Activated T-helper 1 cell treated with anti-CD3 and anti-CD28 coated beads, Interleukin-12 subunit alpha, Interleukin-12 subunit beta, Interleukin-2, Interleukin-4 antibody, amounts not matched to agents 30 ng/mL and 10 ng/mL and 1 ng/mL, durations not matched to agents 14 hours and 24 hours and 36 hours (primary cell): ENCODE data around the gene FANCM. TPM values are rescaled to one million over a fixed set of nuclear protein-coding genes. Genes with fewer than 3 reads are reported as not detected.
"Not testable (repeated sequence)": the region's sequence is repeated elsewhere in the genome, so short reads cannot be mapped to it uniquely, and the experiment has no call there.

ENCODE experiments used
- DNase-seq: peaks from one replicate; pipeline ENCODE4 v3.0.0; 2021; ENCODE audit warnings: low spot score
- H3K27ac Mint-ChIP-seq: one replicate; pipeline ENCODE4 v1.8.0; 2021; ENCODE audit warnings: mild to moderate bottlenecking, mixed read lengths
- H3K27me3 Mint-ChIP-seq: one replicate; pipeline ENCODE4 v1.8.0; 2022; ENCODE audit warnings: mild to moderate bottlenecking, moderate library complexity, mixed read lengths; ENCODE audit not compliant: insufficient read depth
- H3K36me3 Mint-ChIP-seq: one replicate; pipeline ENCODE4 v1.8.0; 2021; ENCODE audit warnings: low read depth, mixed read lengths
- H3K4me1 Mint-ChIP-seq: one replicate; pipeline ENCODE4 v1.8.0; 2021; ENCODE audit warnings: low read depth, mixed read lengths
- H3K4me3 Mint-ChIP-seq: one replicate; pipeline ENCODE4 v1.8.0; 2021; ENCODE audit warnings: mild to moderate bottlenecking, moderate library complexity, mixed read lengths
- H3K9me3 Mint-ChIP-seq: one replicate; pipeline ENCODE4 v1.8.0; 2021; ENCODE audit warnings: mixed read lengths
- intact Hi-C: fragments of 100-400 bp; cut with micrococcal nuclease; formaldehyde crosslinking; loops from one replicate; pipeline ENCODE4 v1.15.1; 2024
- total RNA-seq: library from RNA; stranded (reverse); gene quantifications from 2 replicates; pipeline ENCODE4 v1.2.3, GENCODE V29; 2022

Gene FANCM
- total RNA-seq, 1 donor from 2014 or later: 15.8 TPM

DNA sequence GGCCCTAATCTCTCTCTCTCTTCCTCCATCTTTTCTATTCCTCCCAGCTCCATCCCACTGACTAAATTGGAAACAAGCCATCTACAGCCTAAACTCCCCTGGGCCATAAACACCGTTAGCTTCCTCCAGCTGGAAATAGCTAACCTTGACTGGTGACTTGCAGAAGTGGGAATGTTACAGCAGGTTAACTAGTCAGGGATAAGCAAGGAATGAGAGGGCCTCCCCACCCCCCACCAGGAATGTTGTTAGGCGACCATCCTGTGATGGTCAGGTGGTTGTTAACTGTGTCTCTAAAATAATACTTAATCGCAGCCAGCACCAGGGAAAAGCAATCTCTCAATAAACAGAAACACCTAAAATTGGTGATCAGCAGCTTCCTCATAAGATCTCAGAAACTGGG, 76.5 kb downstream of the FANCM start:
- Mint-ChIP-seq H3K36me3 (peaks cover 33% of the 10 kb centered on the region), H3K27me3 (no peaks in the 10 kb centered on the region), H3K4me1 (peaks cover 4% of the 10 kb centered on the region), H3K4me3 (no peak overlapping the region), H3K27ac (peak overlapping the region; percentile 59), H3K9me3 (no peaks in the 10 kb centered on the region)
- no peak for DNase-seq
- intact Hi-C loops: no loop called here

DNA sequence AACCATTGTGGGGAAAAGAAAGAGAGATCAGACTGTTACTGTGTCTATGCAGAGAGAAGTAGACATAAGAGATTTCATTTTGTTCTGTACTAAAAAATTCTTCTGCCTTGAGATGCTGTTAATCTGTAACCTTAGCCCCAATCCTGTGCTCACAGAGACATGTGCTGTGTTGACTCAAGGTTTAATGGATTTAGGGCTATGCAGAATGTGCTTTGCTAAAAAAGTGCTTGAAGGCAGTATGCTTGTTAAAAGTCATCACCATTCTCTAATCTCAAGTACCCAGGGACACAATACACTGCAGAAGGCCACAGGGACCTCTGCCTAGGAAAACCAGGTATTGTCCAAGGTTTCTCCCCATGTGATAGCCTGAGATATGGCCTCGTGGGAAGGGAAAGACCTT, 78.0 kb downstream of the FANCM start:
- peaks cover 37% of the 10 kb centered on the region for H3K36me3 Mint-ChIP-seq
- H3K4me3 Mint-ChIP-seq: not testable (repeated sequence)

DNA sequence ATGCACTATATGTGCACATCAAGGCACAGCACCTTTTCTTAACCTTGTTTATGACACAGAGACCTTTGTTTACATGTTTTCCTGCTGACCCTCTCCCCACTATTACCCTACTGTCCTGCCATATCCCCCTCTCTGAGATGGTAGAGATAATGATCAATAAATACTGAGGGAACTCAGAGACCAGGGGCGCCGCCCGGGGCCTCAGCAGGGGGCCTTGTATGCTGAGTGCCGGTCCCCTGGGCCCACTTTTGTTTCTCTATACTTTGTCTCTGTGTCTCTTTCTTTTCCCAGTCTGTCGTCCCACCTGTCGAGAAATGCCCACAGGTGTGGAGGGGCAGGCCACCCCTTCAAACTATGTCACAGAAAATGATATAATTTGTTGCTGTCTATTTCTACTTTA, 78.6 kb downstream of the FANCM start:
- peaks cover 39% of the 10 kb centered on the region for H3K36me3 Mint-ChIP-seq
- H3K4me3 Mint-ChIP-seq, DNase-seq, H3K9me3 Mint-ChIP-seq, intact Hi-C loops, H3K27ac Mint-ChIP-seq, H3K4me1 Mint-ChIP-seq, H3K27me3 Mint-ChIP-seq: not testable (repeated sequence)

More for the DNA sequence above, 78.0 kb downstream of the FANCM start:
- H3K27me3 Mint-ChIP-seq, DNase-seq, H3K4me1 Mint-ChIP-seq, H3K9me3 Mint-ChIP-seq, H3K27ac Mint-ChIP-seq, intact Hi-C loops: not testable (repeated sequence)

DNA sequence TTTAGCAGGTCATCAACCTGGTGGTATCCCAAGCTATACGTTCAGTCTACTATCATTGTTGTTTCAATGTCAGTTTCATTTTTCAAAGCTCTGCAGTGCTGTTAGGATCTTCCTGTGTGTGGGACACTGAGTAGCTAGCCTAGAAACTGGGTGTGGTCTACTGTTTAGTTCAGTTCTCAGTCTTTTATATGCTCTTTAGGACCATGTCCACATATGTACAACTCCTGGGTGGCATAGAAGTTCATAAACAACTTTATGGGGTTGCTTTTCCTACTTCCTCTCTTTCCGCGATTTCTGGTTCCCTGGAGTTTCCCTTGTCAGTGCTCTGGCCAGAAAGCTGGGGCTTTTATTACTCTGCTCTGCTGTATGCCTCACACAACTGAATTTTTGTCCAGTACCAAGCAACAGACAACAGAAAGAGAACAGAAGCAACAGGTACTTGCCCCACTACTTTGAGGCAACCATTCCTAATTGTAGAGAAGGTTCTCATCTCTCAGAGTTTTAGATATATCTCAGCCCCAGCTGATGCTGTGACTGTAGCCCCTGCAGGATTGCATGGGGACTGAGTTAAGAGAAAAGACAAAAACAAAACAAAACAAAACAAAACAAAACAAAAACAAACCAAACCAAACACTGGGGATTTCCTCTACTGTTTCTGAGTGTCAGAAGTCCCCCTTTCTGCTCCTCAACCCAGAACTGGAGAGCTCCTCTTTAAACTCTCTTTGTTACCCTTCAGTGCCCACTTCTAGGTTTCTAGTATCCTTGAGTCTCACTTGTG, 86.9 kb downstream of the FANCM start:
- Mint-ChIP-seq H3K27ac (peak overlapping the region; percentile 78), H3K36me3 (peaks cover 53% of the 10 kb centered on the region)
- intact Hi-C loops: no loop called here

DNA sequence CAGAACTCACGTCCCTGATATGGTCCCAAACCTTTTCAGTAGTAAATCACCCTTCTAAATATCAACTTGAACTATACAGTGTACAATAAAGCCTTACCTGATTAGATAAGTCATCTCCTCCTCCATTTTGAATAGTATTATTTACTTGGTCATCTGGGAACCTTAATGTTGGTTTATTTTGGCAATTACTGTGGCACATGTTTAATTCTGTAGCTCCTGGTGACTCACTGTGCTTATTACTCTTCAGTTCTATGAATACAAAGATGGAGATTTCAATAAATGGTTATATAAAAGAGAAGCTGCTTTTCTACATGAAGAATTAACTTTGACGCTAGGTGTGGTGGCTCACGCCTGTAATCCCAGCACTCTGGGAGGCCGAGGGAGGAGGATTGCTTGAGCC, 91.8 kb downstream of the FANCM start:
- Mint-ChIP-seq H3K4me1 (peaks cover 34% of the 10 kb centered on the region), H3K9me3 (no peaks in the 10 kb centered on the region), H3K36me3 (peaks cover 53% of the 10 kb centered on the region), H3K27ac (no peak overlapping the region), H3K27me3 (no peaks in the 10 kb centered on the region), H3K4me3 (no peak overlapping the region)
- intact Hi-C loops: no loop called here
- no peak for DNase-seq

More for the DNA sequence above, 86.9 kb downstream of the FANCM start:
- DNase-seq: no peak
- Mint-ChIP-seq H3K9me3 (no peaks in the 10 kb centered on the region), H3K4me1 (peaks cover 41% of the 10 kb centered on the region), H3K27me3 (no peaks in the 10 kb centered on the region), H3K4me3 (peak overlapping the region; percentile 28)

DNA sequence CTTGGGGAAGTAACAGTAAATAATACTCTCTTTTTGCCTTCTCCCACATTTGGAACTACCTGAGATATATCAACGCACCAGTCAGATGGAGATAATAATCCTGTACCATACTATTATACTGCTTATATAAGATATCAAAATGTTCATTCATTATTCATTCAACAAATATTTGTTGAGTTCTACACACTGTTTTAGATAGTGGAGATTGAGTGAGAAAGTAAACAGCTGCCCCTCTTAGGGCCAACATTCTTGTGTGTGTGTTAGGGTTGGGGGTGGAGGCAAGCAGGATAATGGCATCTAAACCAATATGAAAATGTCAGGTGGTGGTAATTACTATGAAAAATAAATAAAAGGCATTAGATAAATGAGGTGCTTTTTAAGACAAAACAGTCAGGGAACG, 103.3 kb downstream of the FANCM start:
- no peak overlapping the region for H3K27ac Mint-ChIP-seq
- H3K4me3 Mint-ChIP-seq: no peak overlapping the region
- H3K36me3 Mint-ChIP-seq: peaks cover 36% of the 10 kb centered on the region
- no peaks in the 10 kb centered on the region for H3K27me3 Mint-ChIP-seq
- H3K4me1 Mint-ChIP-seq: peaks cover 5% of the 10 kb centered on the region
- intact Hi-C loops: no loop called here
- H3K9me3 Mint-ChIP-seq: no peaks in the 10 kb centered on the region
- DNase-seq: no peak

DNA sequence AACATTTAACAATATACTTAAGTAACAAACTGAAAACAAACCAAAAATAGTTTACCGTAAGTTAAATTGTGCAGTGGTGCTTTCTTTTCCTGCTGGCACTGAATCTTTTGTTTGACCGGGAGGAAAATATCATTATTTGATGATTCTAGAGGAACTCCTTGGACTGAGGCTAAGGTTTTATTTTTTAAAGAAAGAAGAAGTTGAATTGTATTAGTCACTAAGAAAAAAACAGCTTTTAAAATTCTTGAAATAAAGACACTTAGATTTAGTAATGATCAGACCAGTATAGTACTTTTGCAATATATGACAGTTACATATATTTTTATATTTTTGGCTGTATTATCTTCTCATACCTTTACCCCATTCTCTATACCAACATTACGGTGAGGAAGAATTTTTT, 107.0 kb downstream of the FANCM start:
- Mint-ChIP-seq H3K4me1 (peaks cover 5% of the 10 kb centered on the region), H3K27me3 (no peaks in the 10 kb centered on the region), H3K27ac (no peak overlapping the region), H3K36me3 (peaks cover 24% of the 10 kb centered on the region), H3K9me3 (no peaks in the 10 kb centered on the region), H3K4me3 (no peak overlapping the region)
- intact Hi-C loops: loop anchor here (1.0 kb wide), 1 partner anchor 11 kb away; the partner anchor contains the start of gene MIS18BP1
- no peak for DNase-seq

DNA sequence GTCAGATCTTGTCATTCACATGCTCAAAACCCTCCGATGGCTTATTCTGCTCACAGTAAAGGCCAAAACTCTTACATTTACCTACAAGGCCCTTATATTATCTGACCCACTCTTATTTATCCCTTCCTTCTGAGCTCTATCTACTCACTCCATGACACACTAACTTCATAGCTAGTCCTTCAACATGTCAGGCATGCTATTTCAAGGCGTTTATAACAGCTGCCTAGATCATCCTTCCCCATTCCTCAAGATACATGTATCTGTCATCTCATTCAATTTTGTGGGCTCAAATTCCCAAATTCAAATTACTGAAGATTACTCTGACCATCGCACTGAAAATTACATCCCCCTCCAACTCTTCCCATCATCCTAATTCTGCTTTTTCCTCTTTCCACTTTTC, 110.4 kb downstream of the FANCM start:
- Mint-ChIP-seq H3K4me1 (peaks cover 17% of the 10 kb centered on the region), H3K27ac (no peak overlapping the region), H3K9me3 (no peaks in the 10 kb centered on the region), H3K27me3 (no peaks in the 10 kb centered on the region), H3K36me3 (peaks cover 13% of the 10 kb centered on the region), H3K4me3 (no peak overlapping the region)
- DNase-seq: no peak
- intact Hi-C loops: loop anchor here (1.0 kb wide), 3 partner anchors 22 to 157 kb away; no protein-coding TSS in a partner anchor

DNA sequence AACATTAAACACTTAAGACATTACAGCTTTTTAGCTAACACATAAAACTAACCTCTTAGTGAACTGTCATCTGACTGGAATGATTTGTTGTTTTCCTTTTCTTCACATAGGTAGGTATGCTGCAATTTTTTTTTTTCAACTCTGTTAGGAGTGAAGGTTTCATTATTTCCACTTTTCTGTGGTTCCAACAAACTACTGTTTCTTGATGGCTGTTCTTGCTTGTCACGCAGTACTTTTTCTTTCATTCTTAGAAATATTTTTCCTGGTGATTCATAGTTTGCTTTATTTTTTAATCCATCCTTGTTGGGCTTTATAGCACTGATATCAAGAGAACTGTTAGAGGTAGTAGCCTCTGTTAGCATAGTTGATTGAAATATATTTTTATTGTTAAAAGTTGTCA, 111.0 kb downstream of the FANCM start:
- Mint-ChIP-seq H3K36me3 (peaks cover 11% of the 10 kb centered on the region), H3K9me3 (no peaks in the 10 kb centered on the region), H3K4me1 (peaks cover 19% of the 10 kb centered on the region), H3K27me3 (no peaks in the 10 kb centered on the region), H3K27ac (no peak overlapping the region), H3K4me3 (no peak overlapping the region)
- no peak for DNase-seq
- intact Hi-C loops: loop anchor here (1.0 kb wide), 3 partner anchors 22 to 157 kb away; no protein-coding TSS in a partner anchor

DNA sequence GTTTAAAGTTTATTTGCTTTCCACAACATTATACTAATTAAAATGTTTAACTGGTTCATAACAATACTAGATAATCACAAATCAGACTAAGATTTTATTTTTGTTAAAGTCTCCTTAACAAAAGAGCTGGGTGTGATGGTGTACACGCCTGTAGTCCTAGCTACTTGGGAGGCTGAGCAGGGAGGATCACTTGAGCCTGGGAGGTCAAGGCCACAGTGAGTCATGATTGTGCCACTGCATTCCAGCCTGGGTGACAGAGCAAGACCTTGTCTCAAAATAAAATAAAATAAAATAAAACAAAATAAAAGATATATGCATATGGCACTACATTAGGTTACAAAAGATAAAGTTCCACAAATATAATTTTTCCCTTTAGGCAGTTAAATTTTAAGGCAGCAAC, 111.7 kb downstream of the FANCM start:
- Mint-ChIP-seq H3K4me1 (peaks cover 16% of the 10 kb centered on the region), H3K9me3 (no peaks in the 10 kb centered on the region), H3K4me3 (peak overlapping the region; percentile 15), H3K27ac (no peak overlapping the region), H3K27me3 (no peaks in the 10 kb centered on the region), H3K36me3 (peaks cover 4% of the 10 kb centered on the region)
- no peak for DNase-seq
- intact Hi-C loops: no loop called here

DNA sequence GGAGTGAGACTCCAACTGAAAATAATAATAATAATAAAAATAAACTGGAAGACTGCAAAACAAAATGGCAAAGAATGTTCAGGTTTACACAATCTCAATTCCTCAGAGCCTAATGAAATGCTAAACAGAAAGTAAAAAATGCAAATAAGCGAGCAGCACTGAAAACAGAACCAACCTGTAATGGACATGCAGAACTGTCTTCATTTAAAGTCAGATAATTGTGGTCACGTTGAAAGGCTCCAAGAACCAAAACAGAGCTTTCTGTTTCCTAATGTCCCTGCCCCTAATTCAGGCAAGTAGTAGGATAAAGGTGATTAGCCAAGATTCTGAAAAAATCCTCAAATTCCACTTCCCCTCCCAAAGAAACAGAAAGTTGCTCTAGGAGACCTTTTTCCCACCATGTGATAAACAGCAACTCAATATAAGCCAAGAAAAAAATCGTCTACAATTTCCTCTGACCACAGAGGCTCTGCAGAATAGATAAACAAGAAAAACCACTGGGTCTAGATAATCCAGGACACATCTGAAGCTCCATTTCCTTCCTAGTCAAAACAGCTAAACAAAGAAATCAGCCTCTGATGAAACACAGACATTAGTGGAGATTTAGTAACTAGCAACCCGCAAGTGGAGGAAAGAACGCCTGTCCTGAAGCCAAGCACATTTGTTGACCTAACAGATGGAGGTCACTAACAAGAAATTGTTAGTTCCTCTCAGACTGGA, 114.3 kb downstream of the FANCM start:
- Mint-ChIP-seq H3K27me3 (no peaks in the 10 kb centered on the region), H3K4me3 (peak overlapping the region; percentile 75), H3K9me3 (no peaks in the 10 kb centered on the region), H3K27ac (peak overlapping the region; percentile 64), H3K4me1 (peaks cover 16% of the 10 kb centered on the region), H3K36me3 (peaks cover 2% of the 10 kb centered on the region)
- intact Hi-C loops: loop anchor here (5.0 kb wide), 1 partner anchor 93 kb away; no protein-coding TSS in a partner anchor
- no peak for DNase-seq
